ENCODE results near the gene THOC1.

- TF ChIP-seq, protein P1, sequence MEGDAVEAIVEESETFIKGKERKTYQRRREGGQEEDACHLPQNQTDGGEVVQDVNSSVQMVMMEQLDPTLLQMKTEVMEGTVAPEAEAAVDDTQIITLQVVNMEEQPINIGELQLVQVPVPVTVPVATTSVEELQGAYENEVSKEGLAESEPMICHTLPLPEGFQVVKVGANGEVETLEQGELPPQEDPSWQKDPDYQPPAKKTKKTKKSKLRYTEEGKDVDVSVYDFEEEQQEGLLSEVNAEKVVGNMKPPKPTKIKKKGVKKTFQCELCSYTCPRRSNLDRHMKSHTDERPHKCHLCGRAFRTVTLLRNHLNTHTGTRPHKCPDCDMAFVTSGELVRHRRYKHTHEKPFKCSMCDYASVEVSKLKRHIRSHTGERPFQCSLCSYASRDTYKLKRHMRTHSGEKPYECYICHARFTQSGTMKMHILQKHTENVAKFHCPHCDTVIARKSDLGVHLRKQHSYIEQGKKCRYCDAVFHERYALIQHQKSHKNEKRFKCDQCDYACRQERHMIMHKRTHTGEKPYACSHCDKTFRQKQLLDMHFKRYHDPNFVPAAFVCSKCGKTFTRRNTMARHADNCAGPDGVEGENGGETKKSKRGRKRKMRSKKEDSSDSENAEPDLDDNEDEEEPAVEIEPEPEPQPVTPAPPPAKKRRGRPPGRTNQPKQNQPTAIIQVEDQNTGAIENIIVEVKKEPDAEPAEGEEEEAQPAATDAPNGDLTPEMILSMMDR (IDR thresholded peaks at IDR 0.05) = no peak
- TF ChIP-seq ZFX (IDR thresholded peaks at IDR 0.05; ENCODE audit: borderline replicate concordance) = no peak
These were observed 42.1 kb downstream of the THOC1 start for GRCh38 chr18:225745-226144.
